HepG2 (cell line): ENCODE results near the gene LLGL1. TPM values are rescaled to one million over a fixed set of nuclear protein-coding genes. Genes with fewer than 3 reads are reported as not detected.

Experiments used
- AHDC1 ChIP-seq: sonication (generic); formaldehyde crosslinking; IDR thresholded peaks from 2 replicates; pipeline ENCODE4 v1.5.1; 2020; ENCODE audit warnings: mild to moderate bottlenecking, missing genetic modification reagents, borderline replicate concordance
- BORCS8-MEF2B ChIP-seq: sonication (generic); formaldehyde crosslinking; IDR thresholded peaks from 2 replicates; pipeline ENCODE4 v1.8.0; 2022; ENCODE audit warnings: mild to moderate bottlenecking, missing genetic modification reagents
- DNMT1 ChIP-seq: sonication (generic); formaldehyde crosslinking; IDR thresholded peaks from 2 replicates; pipeline ENCODE4 v1.5.1; 2020; ENCODE audit warnings: mild to moderate bottlenecking, missing genetic modification reagents
- ETV5 ChIP-seq: IDR thresholded peaks from 2 replicates; pipeline ENCODE4 v1.6.1; 2018; ENCODE audit warnings: missing biosample characterization, missing genetic modification reagents, inconsistent platforms, borderline replicate concordance
- FOSL2 ChIP-seq: sonication (generic); formaldehyde crosslinking; IDR thresholded peaks from 2 replicates; pipeline ENCODE4 v1.4.0; 2020; ENCODE audit warnings: missing genetic modification reagents
- FOXP4 ChIP-seq: sonication (generic); formaldehyde crosslinking; IDR thresholded peaks from 2 replicates; pipeline ENCODE4 v1.4.0; 2020; ENCODE audit warnings: missing genetic modification reagents
- HDAC2 ChIP-seq: sonication (generic); formaldehyde crosslinking; IDR thresholded peaks from 2 replicates; pipeline ENCODE4 v1.4.0; 2020; ENCODE audit warnings: missing genetic modification reagents
- HNF4A ChIP-seq: sonication (generic); formaldehyde crosslinking; IDR thresholded peaks from 2 replicates; pipeline ENCODE4 v1.4.0; 2020; ENCODE audit warnings: missing genetic modification reagents
- MAX ChIP-seq: IDR thresholded peaks from 2 replicates; pipeline ENCODE4 v1.6.1; 2012; ENCODE audit warnings: inconsistent platforms
- NR0B2 ChIP-seq: sonication (generic); formaldehyde crosslinking; IDR thresholded peaks from 2 replicates; pipeline ENCODE4 v1.4.0; 2020; ENCODE audit warnings: mild to moderate bottlenecking, missing genetic modification reagents
- POLR2A ChIP-seq, 2 experiments: IDR thresholded peaks; 2 replicates each; pipeline ENCODE4 v1.6.1; 2011; ENCODE audit warnings: low read depth in 2 of 2, low read length in 2 of 2, mild to moderate bottlenecking in 1 of 2, moderate library complexity in 1 of 2; ENCODE audit not compliant: insufficient read depth in 1 of 2
- RARA ChIP-seq: IDR thresholded peaks from 2 replicates; pipeline ENCODE4 v1.6.1; 2016; ENCODE audit warnings: missing genetic modification reagents, missing compliant biosample characterization
- ZBTB33 ChIP-seq: sonication (generic); formaldehyde crosslinking; IDR thresholded peaks from 2 replicates; pipeline ENCODE4 v1.4.0; 2020; ENCODE audit warnings: missing genetic modification reagents
- ZNF687 ChIP-seq: sonication (generic); formaldehyde crosslinking; IDR thresholded peaks from 2 replicates; pipeline ENCODE4 v1.5.1; 2020; ENCODE audit warnings: mild to moderate bottlenecking, missing genetic modification reagents, moderate library complexity
- ZNF773 ChIP-seq: sonication (generic); formaldehyde crosslinking; IDR thresholded peaks from 2 replicates; pipeline ENCODE4 v1.4.0; 2020; ENCODE audit warnings: missing genetic modification reagents, borderline replicate concordance
- polyA plus RNA-seq, 8 experiments: library from polyadenylated mRNA; depleted of rRNA in 3 of 8; stranded (reverse) in 7 of 8; unstranded in 1 of 8; fragments of >200 nt; fragmentation: Illumina TruSeq in 4 of 8; extraction: Trizol in 4 of 8; gene quantifications; 2 replicates each; pipeline versions ENCODE4 v1.2.1 to v1.2.3, GENCODE V29; 2011 to 2016; ENCODE audit warnings: low read depth in 4 of 8, missing spikeins in 1 of 8, mixed read lengths in 1 of 8; ENCODE audit not compliant: insufficient read depth in 1 of 8
- total RNA-seq, 5 experiments: library from RNA; depleted of rRNA; stranded (reverse); fragments of >200 nt; fragmentation: Illumina TruSeq; extraction: Trizol; gene quantifications; 2 replicates each; pipeline ENCODE4 v1.2.3, GENCODE V29; 2016; ENCODE audit warnings: low read depth in 1 of 5

Gene LLGL1
- total and polyA plus RNA-seq, 2 of the 13 experiments (the other 11 are each of a cell fraction or from before 2014, with no cell fraction given), result 15.0 to 15.3 TPM

GRCh38 chr17:18191236-18191667, 34.2 kb upstream of the LLGL1 start (continued):
- TF ChIP-seq AHDC1 (CRISPR knock-in tag) (peak; percentile 55; the same call in 1 of the 2 replicates), BORCS8-MEF2B (CRISPR knock-in tag) (0 out of 2 replicates have a peak, but pooled peaks have one; percentile 41), ZNF773 (CRISPR knock-in tag) (no peak), ETV5 (peak; percentile 75; the same call in 1 of the 2 replicates), MAX (peak; percentile 43; the same call in 1 of the 2 replicates), DNMT1 (no peak), NR0B2 (CRISPR knock-in tag) (peak; percentile 24; the same call in 1 of the 2 replicates), HNF4A (peak; percentile 69), ZBTB33 (CRISPR knock-in tag) (no peak), FOXP4 (CRISPR knock-in tag) (peak; percentile 10; the same call in 1 of the 2 replicates), FOSL2 (CRISPR knock-in tag) (peak; percentile 39; the same call in 1 of the 2 replicates), ZNF687 (CRISPR knock-in tag) (peak; percentile 39; the same call in 1 of the 2 replicates), RARA (CRISPR knock-in tag) (peak; percentile 28; the same call in 1 of the 2 replicates), POLR2A (IDR thresholded peaks at IDR 0.05; ENCODE audit: insufficient read depth in 1 of 2, low read depth in 2 of 2, low read length in 2 of 2) (no peak), HDAC2 (0 out of 2 replicates have a peak, but pooled peaks have one; percentile 25)
